D721Med (cell line): ENCODE measurements around the gene NLK.

Experiments
- DNase-seq: peaks from one replicate; pipeline ENCODE4 v3.0.0; 2011; ENCODE audit warnings: low spot score; ENCODE audit not compliant: insufficient read length
- FAIRE-seq: peaks from 2 replicates; lab custom pipeline; 2011; peaks lifted over from hg19 to GRCh38; lab: Jason Lieb, UNC
- CTCF ChIP-seq: IDR thresholded peaks from 2 replicates; pipeline ENCODE4 v1.5.1; 2012; ENCODE audit warnings: mild to moderate bottlenecking, control low read depth; ENCODE audit not compliant: insufficient read depth; ENCODE audit errors: missing control alignments

Gene NLK

DNA sequence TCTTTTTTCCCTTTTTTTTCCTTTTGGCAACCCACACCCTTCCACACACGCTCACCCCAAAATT lies at the start of gene NLK:
TSS of gene NLK (plus strand) at position 21 of the 64 bp plus-strand sequence. CDS start 197 bp downstream, outside the sequence.
- DNase-seq = no peak
- no peak for FAIRE-seq
- peak; percentile 10 for TF ChIP-seq CTCF

GRCh38 chr17:27993161-27993695 lies 49.2 kb upstream of the NLK start:
- no peak for FAIRE-seq
- TF ChIP-seq CTCF = no peak
- no peak for DNase-seq

- DNase-seq (no peak), FAIRE-seq (no peak)
- no peak for TF ChIP-seq CTCF
Measured at GRCh38 chr17:27993723-27994310, 48.7 kb upstream of the NLK start.

DNA sequence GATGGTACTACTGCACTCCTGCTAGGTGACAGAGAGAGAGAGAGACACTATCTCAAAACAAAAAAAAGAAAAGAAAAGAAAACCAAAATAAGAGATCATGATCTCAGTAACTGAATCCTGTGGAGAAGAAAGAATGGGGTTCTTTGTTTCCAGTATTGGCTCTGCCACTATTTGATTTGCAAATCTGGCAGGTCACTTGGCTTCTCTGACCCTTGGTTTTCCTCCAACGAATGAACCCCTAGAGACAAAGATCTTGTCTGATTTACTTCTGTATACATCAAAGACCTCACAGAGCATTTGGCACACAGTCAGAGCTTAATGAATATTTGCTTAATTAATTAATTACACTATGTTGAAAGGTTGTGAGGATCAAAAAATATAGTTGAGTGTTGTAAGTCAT lies 47.9 kb upstream of the NLK start:
- no peak for TF ChIP-seq CTCF
- FAIRE-seq = peak; percentile 32

GRCh38 chr17:27995554-27995953 lies 46.9 kb upstream of the NLK start:
- no peak for FAIRE-seq
- DNase-seq = no peak
- TF ChIP-seq CTCF = no peak

More for the DNA sequence above, 47.9 kb upstream of the NLK start:
- no peak for DNase-seq

GRCh38 chr17:27996202-27997043 lies 46.1 kb upstream of the NLK start:
- TF ChIP-seq CTCF = no peak
- DNase-seq (peak; percentile 36), FAIRE-seq (peak; percentile 97)

DNA sequence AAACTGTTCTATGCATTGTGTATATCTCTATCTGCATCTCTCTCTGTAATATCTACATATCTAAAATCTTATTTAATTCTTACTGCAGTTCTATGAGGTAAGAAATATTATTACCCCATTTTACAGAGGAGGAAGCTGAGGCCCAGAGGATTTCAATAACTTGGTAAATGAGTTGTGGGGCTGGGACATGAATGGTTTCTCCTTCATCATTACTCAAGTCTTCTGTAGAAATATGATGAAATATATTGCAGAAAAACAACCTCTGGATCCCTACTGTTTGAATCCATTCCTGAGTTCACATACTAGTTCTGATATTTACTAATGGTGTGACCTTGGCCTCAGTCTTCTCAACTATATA lies 45.5 kb upstream of the NLK start:
- no peak for DNase-seq
- no peak for FAIRE-seq
- no peak for TF ChIP-seq CTCF
